CD4-positive, alpha-beta T cell (primary cell): ENCODE results near the gene TUBB4B. TPM values are rescaled to one million over a fixed set of nuclear protein-coding genes. Genes with fewer than 3 reads are reported as not detected.

Experiments
- ATAC-seq: fragments of 200-7000 bp; cut with Tn5 transposase; one replicate; pipeline ENCODE4 v1.10.0; 2022; ENCODE audit warnings: mild to moderate bottlenecking; ENCODE audit not compliant: poor library complexity
- CTCF ChIA-PET: fragments of 350-600 bp; sonication (Branson Sonifier 250); formaldehyde crosslinking; loops from one replicate; lab custom pipeline; 2021; ENCODE audit warnings: antibody characterized with exemption, inconsistent platforms; lab: Charles Lee
- POLR2A ChIA-PET: fragments of 350-600 bp; sonication (Branson Sonifier 250); formaldehyde crosslinking; loops from one replicate; lab custom pipeline; 2021; ENCODE audit warnings: antibody characterized with exemption, inconsistent platforms; lab: Charles Lee
- DNase-seq, 14 experiments: peaks; one replicate each; pipeline ENCODE4 v3.0.0-alpha.2; 2013 to 2020; ENCODE audit warnings: mixed read lengths in 2 of 14
- H3K27ac ChIP-seq, 2 donors: one replicate each; pipeline versions ENCODE4 v1.5.1 to v1.7.0; 2013; ENCODE audit warnings: low read length in 2 of 2, low read depth in 1 of 2, mild to moderate bottlenecking in 1 of 2
- H3K27me3 ChIP-seq, 2 experiments: 1 replicate in 1 of 2; 2 replicates in 1 of 2; pipeline versions ENCODE4 v1.6.1 to v1.7.0; 2013; ENCODE audit warnings: low read length in 2 of 2, control low read depth in 1 of 2, mild to moderate bottlenecking in 1 of 2, moderate library complexity in 1 of 2; ENCODE audit not compliant: insufficient read depth in 2 of 2, control insufficient read depth in 1 of 2
- H3K36me3 ChIP-seq: one replicate; pipeline ENCODE4 v1.6.1; 2013; ENCODE audit warnings: low read length, control low read depth; ENCODE audit not compliant: insufficient read depth
- H3K4me1 ChIP-seq: one replicate; pipeline ENCODE4 v1.6.1; 2013; ENCODE audit warnings: low read length, control low read depth; ENCODE audit not compliant: insufficient read depth
- H3K4me3 ChIP-seq: one replicate; pipeline ENCODE4 v1.5.1; 2013; ENCODE audit warnings: mild to moderate bottlenecking, low read length, moderate library complexity
- H3K9me3 ChIP-seq, 2 experiments: 1 replicate in 1 of 2; 2 replicates in 1 of 2; pipeline versions ENCODE4 v1.6.1 to v1.7.0; 2013; ENCODE audit warnings: low read length in 2 of 2, mild to moderate bottlenecking in 2 of 2, control low read depth in 1 of 2, moderate library complexity in 1 of 2; ENCODE audit not compliant: control insufficient read depth in 1 of 2, insufficient read depth in 1 of 2
- H3K27ac Mint-ChIP-seq: one replicate; pipeline ENCODE4 v1.8.0; 2020; ENCODE audit warnings: mixed read lengths
- H3K27me3 Mint-ChIP-seq: one replicate; pipeline ENCODE4 v1.8.0; 2021; ENCODE audit warnings: mixed read lengths
- H3K36me3 Mint-ChIP-seq: one replicate; pipeline ENCODE4 v1.8.0; 2021; ENCODE audit warnings: low read depth, mixed read lengths
- H3K4me1 Mint-ChIP-seq: one replicate; pipeline ENCODE4 v1.8.0; 2021; ENCODE audit warnings: low read depth, mixed read lengths
- H3K4me3 Mint-ChIP-seq: one replicate; pipeline ENCODE4 v1.8.0; 2020; ENCODE audit warnings: mild to moderate bottlenecking, mixed read lengths
- H3K9me3 Mint-ChIP-seq: one replicate; pipeline ENCODE4 v1.8.0; 2020; ENCODE audit warnings: mixed read lengths
- intact Hi-C, 2 experiments: fragments of 100-400 bp; cut with DNase I in 1 of 2; cut with micrococcal nuclease in 1 of 2; formaldehyde crosslinking; loops; one replicate each; pipeline versions ENCODE4 v1.15.1 to v1.9.0; 2023 to 2025; cut with DNase I, micrococcal nuclease
- total RNA-seq, 174 experiments: library from RNA in 2 of 174; stranded (reverse) in 2 of 174; gene quantifications; one replicate each; pipeline ENCODE4 v1.2.3 and lab custom pipeline; 2021 to 2026
- TF ChIP-seq, protein P1 (sequence below): fragments of 200-600 bp; IDR thresholded peaks from one replicate; pipeline ENCODE4 v1.8.0; 2022; ENCODE audit warnings: antibody characterized with exemption, mild to moderate bottlenecking

TUBB4B gene
- total RNA-seq, 2 experiments from 2014 or later: 93.8 to 98.2 TPM

GRCh38 chr9:137272241-137273094 is 31.4 kb downstream of the TUBB4B start:
- Histone ChIP-seq H3K9me3 (no peaks in the 10 kb centered on the region), H3K27me3 (peaks cover 6 to 7% of the 10 kb centered on the region in 2 experiments), H3K4me1 (peaks cover 32% of the 10 kb centered on the region), H3K27ac (no peak overlapping the region), H3K4me3 (no peak overlapping the region), H3K36me3 (peaks cover 34% of the 10 kb centered on the region)
- H3K27ac Mint-ChIP-seq: no peak overlapping the region
- no peak overlapping the region for H3K4me3 Mint-ChIP-seq
- ChIA-PET POLR2A (interaction anchor here (1.1 kb wide), 1 partner anchor 10 kb away, joined by 3 read pairs; no protein-coding TSS in a partner anchor), CTCF (no interaction called here)
- TF ChIP-seq, protein P1, sequence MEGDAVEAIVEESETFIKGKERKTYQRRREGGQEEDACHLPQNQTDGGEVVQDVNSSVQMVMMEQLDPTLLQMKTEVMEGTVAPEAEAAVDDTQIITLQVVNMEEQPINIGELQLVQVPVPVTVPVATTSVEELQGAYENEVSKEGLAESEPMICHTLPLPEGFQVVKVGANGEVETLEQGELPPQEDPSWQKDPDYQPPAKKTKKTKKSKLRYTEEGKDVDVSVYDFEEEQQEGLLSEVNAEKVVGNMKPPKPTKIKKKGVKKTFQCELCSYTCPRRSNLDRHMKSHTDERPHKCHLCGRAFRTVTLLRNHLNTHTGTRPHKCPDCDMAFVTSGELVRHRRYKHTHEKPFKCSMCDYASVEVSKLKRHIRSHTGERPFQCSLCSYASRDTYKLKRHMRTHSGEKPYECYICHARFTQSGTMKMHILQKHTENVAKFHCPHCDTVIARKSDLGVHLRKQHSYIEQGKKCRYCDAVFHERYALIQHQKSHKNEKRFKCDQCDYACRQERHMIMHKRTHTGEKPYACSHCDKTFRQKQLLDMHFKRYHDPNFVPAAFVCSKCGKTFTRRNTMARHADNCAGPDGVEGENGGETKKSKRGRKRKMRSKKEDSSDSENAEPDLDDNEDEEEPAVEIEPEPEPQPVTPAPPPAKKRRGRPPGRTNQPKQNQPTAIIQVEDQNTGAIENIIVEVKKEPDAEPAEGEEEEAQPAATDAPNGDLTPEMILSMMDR: no peak
- intact Hi-C loops: no loop called here
- no peak for DNase-seq
- H3K27me3 Mint-ChIP-seq: peaks cover 7% of the 10 kb centered on the region
- ATAC-seq: no peak
- peaks cover 23% of the 10 kb centered on the region for H3K4me1 Mint-ChIP-seq
- H3K36me3 Mint-ChIP-seq: peaks cover 31% of the 10 kb centered on the region
- no peaks in the 10 kb centered on the region for H3K9me3 Mint-ChIP-seq

DNA sequence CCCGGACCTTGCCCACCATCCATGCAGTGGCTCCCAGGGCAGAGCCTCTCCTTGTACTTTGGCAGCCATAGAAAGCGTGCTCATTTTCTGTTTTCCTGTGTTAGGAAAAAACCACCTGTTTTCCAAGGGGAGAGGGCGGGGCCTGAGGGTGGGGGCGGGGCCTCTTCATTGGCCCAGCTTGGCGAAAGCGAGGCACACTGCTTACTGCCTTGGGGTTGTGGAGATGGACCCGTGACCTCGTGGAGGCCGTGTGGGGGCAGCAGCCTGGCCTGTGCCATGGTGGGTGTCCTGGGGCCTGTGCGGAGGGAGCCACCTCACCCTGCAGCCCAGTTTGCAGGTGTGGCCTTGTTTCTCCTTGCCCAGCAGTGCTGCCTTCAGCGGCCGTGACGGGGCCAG is 32.0 kb downstream of the TUBB4B start:
- no peak for DNase-seq
- H3K36me3 ChIP-seq: peaks cover 30% of the 10 kb centered on the region
- peaks cover 7% of the 10 kb centered on the region in 2 experiments for H3K27me3 ChIP-seq
- ChIA-PET POLR2A (interaction anchor here (1.1 kb wide), 1 partner anchor 9 kb away, joined by 3 read pairs; no protein-coding TSS in a partner anchor), CTCF (interaction anchor here (0.5 kb wide), 1 partner anchor 142 kb away, joined by 3 read pairs; no protein-coding TSS in a partner anchor)
- intact Hi-C loops: no loop called here
- no peak overlapping the region for H3K27ac Mint-ChIP-seq
- H3K36me3 Mint-ChIP-seq: peaks cover 27% of the 10 kb centered on the region
- H3K4me1 Mint-ChIP-seq: peaks cover 23% of the 10 kb centered on the region
- no peak overlapping the region for H3K4me3 Mint-ChIP-seq
- no peaks in the 10 kb centered on the region for H3K9me3 Mint-ChIP-seq
- TF ChIP-seq, protein P1: no peak
- no peaks in the 10 kb centered on the region for H3K9me3 ChIP-seq
- H3K4me1 ChIP-seq: peaks cover 38% of the 10 kb centered on the region
- no peak overlapping the region for H3K27ac ChIP-seq
- no peak for ATAC-seq
- peaks cover 7% of the 10 kb centered on the region for H3K27me3 Mint-ChIP-seq
- no peak overlapping the region for H3K4me3 ChIP-seq

DNA sequence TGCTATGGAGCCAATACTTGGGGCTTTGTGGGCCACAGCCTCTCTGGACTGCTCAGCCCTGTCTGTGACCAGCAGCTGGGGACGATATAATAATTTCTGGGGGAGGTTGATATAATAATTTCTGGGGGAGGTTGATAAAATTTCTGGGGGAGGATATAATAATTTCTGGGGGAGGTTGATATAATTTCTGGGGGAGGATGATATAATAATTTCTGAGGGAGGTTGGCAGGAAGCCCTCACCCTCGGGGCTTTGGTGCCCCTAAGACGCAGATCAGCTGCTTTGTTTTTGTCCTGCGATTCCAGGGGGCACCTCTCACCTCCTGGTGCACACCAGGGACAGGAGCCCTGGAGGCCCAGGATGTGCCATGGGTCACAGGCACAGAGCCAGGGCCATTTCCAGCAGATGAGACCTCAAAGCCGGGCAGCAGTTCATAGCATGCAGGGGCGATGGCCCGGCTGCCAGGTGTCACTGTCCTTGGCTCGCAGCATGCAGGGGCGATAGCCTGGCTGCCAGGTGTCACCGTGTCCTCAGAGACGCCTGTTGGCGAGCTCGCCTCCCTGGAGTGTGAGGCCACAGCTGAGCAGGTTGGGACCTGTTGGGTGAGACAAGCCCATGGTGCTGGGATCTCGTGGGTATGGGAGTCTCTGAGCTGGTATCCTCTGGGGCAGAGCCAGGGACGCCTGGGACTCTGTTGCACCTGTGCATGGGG is 32.7 kb downstream of the TUBB4B start:
- intact Hi-C loops: no loop called here
- POLR2A ChIA-PET: interaction anchor here (0.9 kb wide), 1 partner anchor 33 kb away, joined by 3 read pairs; no protein-coding TSS in a partner anchor
- TF ChIP-seq, protein P1: no peak
- Histone ChIP-seq H3K27me3 (peaks cover 7% of the 10 kb centered on the region in 2 experiments), H3K27ac (no peak overlapping the region), H3K4me3 (no peak overlapping the region), H3K4me1 (peaks cover 41% of the 10 kb centered on the region), H3K36me3 (peaks cover 26% of the 10 kb centered on the region), H3K9me3 (no peaks in the 10 kb centered on the region)
- DNase-seq (no peak), ATAC-seq (no peak)
- H3K4me3 Mint-ChIP-seq: no peak overlapping the region
- H3K36me3 Mint-ChIP-seq: peaks cover 20% of the 10 kb centered on the region
- H3K27me3 Mint-ChIP-seq: peaks cover 7% of the 10 kb centered on the region
- peaks cover 23% of the 10 kb centered on the region for H3K4me1 Mint-ChIP-seq
- H3K27ac Mint-ChIP-seq: no peak overlapping the region
- no peaks in the 10 kb centered on the region for H3K9me3 Mint-ChIP-seq
- CTCF ChIA-PET: interaction anchor here (0.5 kb wide), 1 partner anchor 143 kb away, joined by 3 read pairs; no protein-coding TSS in a partner anchor
